ENCODE measurements around the gene C1QTNF6.

DNA sequence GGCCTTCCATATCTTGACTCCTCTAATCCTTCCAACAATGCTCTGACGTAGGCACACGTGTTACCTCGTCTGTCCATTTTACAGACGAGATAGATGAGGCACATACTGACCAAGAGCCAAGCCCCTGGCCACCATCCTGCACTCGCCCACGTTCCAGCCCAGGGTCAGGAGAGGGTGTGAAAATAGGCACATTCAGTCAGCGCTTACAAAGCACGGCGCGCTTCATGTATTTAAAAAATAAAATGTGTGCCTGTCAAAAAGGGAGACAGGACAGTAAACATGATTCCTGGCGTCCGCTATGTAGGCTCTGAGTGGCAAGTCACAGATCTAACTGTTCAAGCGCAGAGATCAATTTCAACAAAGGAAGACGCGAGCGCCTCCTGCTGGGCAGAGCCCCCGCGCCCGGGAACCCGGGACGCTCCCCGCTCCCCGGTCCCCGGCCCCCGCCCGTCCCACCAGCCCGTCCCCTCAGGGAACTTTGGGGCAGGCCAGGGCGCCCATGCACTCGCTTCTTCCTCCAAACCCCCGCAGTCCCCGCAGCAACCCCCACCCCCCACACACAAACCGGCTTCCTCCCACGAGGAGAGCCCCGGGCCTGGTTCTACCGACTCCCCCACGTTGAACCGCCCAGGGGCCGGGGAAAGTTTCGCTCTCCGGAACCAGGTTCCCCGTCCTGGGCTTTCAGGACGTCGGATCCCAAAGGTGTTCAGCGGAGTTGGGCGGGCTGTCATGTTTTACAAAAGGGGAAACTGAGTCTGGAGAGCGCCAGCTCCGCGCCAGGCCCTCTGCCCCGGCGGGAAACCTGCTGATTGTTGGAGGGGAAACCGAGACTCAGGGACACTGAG, 10.4 kb upstream of the C1QTNF6 start:
- TF ChIP-seq, protein P1, sequence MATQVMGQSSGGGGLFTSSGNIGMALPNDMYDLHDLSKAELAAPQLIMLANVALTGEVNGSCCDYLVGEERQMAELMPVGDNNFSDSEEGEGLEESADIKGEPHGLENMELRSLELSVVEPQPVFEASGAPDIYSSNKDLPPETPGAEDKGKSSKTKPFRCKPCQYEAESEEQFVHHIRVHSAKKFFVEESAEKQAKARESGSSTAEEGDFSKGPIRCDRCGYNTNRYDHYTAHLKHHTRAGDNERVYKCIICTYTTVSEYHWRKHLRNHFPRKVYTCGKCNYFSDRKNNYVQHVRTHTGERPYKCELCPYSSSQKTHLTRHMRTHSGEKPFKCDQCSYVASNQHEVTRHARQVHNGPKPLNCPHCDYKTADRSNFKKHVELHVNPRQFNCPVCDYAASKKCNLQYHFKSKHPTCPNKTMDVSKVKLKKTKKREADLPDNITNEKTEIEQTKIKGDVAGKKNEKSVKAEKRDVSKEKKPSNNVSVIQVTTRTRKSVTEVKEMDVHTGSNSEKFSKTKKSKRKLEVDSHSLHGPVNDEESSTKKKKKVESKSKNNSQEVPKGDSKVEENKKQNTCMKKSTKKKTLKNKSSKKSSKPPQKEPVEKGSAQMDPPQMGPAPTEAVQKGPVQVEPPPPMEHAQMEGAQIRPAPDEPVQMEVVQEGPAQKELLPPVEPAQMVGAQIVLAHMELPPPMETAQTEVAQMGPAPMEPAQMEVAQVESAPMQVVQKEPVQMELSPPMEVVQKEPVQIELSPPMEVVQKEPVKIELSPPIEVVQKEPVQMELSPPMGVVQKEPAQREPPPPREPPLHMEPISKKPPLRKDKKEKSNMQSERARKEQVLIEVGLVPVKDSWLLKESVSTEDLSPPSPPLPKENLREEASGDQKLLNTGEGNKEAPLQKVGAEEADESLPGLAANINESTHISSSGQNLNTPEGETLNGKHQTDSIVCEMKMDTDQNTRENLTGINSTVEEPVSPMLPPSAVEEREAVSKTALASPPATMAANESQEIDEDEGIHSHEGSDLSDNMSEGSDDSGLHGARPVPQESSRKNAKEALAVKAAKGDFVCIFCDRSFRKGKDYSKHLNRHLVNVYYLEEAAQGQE (IDR thresholded peaks at IDR 0.05; ENCODE audit: borderline replicate concordance), result no peak
- TF ChIP-seq, protein P2, sequence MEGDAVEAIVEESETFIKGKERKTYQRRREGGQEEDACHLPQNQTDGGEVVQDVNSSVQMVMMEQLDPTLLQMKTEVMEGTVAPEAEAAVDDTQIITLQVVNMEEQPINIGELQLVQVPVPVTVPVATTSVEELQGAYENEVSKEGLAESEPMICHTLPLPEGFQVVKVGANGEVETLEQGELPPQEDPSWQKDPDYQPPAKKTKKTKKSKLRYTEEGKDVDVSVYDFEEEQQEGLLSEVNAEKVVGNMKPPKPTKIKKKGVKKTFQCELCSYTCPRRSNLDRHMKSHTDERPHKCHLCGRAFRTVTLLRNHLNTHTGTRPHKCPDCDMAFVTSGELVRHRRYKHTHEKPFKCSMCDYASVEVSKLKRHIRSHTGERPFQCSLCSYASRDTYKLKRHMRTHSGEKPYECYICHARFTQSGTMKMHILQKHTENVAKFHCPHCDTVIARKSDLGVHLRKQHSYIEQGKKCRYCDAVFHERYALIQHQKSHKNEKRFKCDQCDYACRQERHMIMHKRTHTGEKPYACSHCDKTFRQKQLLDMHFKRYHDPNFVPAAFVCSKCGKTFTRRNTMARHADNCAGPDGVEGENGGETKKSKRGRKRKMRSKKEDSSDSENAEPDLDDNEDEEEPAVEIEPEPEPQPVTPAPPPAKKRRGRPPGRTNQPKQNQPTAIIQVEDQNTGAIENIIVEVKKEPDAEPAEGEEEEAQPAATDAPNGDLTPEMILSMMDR (IDR thresholded peaks at IDR 0.05; ENCODE audit: poor library complexity, severe bottlenecking), result peak; percentile 64
- TF ChIP-seq EP300 (conservative IDR thresholded peaks at IDR 0.05; ENCODE audit: poor library complexity, severe bottlenecking), result peak; percentile 52

Measured in neural cell (in vitro differentiated cells).